ENCODE results near the gene NOS1AP.

DNA sequence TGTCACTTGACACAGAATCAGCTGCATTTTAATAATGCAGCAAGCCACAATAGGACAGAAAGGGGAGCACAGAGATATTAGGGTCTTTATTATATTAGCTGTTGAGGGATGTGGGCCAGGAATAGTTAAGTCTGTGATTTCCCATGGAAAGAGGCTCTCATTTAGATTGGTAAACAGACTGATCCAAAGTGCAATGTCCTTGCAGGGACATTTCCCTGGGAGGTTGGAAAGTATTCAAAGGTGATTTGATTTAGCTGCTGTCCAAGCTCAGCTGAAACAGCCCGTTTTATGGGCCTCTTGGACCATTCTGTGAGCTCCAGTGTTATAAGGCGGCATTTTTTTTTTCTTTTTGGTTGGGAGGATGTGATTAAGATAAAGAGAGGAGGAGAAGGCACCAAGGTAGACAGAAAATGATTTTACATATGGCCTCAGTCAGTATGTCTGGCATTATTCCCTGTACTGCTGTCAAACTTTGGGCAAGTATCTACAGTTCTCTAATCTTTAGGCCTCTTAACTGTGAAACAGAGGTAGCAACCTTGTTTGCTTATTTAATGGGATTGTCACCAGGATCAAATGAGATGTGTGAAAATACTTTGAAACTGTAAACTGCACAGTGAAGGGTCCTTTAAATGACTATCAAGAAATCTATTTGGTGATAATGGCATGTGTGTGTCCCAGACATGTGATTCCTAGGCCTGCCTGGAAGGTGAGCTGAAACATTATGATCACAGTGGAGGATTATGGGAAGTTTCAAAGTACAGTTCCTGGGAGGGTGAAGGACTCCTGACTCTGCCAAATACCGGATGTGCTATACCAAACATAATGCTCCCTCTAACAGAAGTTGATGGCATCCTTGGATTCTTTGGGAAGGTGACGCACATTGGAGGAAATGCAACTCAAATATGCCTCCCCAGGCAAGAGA is 62.2 kb downstream of the NOS1AP start:
- TF ChIP-seq, protein P1, sequence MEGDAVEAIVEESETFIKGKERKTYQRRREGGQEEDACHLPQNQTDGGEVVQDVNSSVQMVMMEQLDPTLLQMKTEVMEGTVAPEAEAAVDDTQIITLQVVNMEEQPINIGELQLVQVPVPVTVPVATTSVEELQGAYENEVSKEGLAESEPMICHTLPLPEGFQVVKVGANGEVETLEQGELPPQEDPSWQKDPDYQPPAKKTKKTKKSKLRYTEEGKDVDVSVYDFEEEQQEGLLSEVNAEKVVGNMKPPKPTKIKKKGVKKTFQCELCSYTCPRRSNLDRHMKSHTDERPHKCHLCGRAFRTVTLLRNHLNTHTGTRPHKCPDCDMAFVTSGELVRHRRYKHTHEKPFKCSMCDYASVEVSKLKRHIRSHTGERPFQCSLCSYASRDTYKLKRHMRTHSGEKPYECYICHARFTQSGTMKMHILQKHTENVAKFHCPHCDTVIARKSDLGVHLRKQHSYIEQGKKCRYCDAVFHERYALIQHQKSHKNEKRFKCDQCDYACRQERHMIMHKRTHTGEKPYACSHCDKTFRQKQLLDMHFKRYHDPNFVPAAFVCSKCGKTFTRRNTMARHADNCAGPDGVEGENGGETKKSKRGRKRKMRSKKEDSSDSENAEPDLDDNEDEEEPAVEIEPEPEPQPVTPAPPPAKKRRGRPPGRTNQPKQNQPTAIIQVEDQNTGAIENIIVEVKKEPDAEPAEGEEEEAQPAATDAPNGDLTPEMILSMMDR (IDR thresholded peaks at IDR 0.05) = no peak
- no peak for TF ChIP-seq POLR2A (IDR thresholded peaks at IDR 0.05)

All from lower leg skin (tissue), 3 donors.